ENCODE results near the gene TTC21A.
"Not testable (repeated sequence)": the region's sequence is repeated elsewhere in the genome, so short reads cannot be mapped to it uniquely, and the experiment has no call there.

Gene TTC21A

GRCh38 chr3:39168156-39168780 is 60.8 kb downstream of the TTC21A start:
- H3K4me3 ChIP-seq (ENCODE audit: control insufficient read depth, low read depth, low read length) = no peak overlapping the region
- no peak for DNase-seq (ENCODE audit: low read depth)
- TF ChIP-seq CTCF (IDR thresholded peaks at IDR 0.05; ENCODE audit: control insufficient read depth, insufficient read depth, low read depth, low read length, missing control alignments) = no peak

- no peak for TF ChIP-seq CTCF (IDR thresholded peaks at IDR 0.05; ENCODE audit: control insufficient read depth, insufficient read depth, low read depth, low read length, missing control alignments)
- no peak overlapping the region for H3K4me3 ChIP-seq (ENCODE audit: control insufficient read depth, low read depth, low read length)
- no peak for DNase-seq (ENCODE audit: low read depth)
These were observed 62.2 kb downstream of the TTC21A start for GRCh38 chr3:39169712-39170111.

GRCh38 chr3:39170461-39170860 is 63.0 kb downstream of the TTC21A start:
- TF ChIP-seq CTCF (IDR thresholded peaks at IDR 0.05; ENCODE audit: control insufficient read depth, insufficient read depth, low read depth, low read length, missing control alignments) = no peak
- no peak overlapping the region for H3K4me3 ChIP-seq (ENCODE audit: control insufficient read depth, low read depth, low read length)
- no peak for DNase-seq (ENCODE audit: low read depth)

GRCh38 chr3:39170877-39171276 is 63.4 kb downstream of the TTC21A start:
- H3K4me3 ChIP-seq (ENCODE audit: control insufficient read depth, low read depth, low read length); DNase-seq (ENCODE audit: low read depth): not testable (repeated sequence)

GRCh38 chr3:39171860-39172259 is 64.4 kb downstream of the TTC21A start:
- no peak for TF ChIP-seq CTCF (IDR thresholded peaks at IDR 0.05; ENCODE audit: control insufficient read depth, insufficient read depth, low read depth, low read length, missing control alignments)
- no peak for DNase-seq (ENCODE audit: low read depth)
- H3K4me3 ChIP-seq (ENCODE audit: control insufficient read depth, low read depth, low read length) = no peak overlapping the region

- TF ChIP-seq CTCF (IDR thresholded peaks at IDR 0.05; ENCODE audit: control insufficient read depth, insufficient read depth, low read depth, low read length, missing control alignments) = no peak
- H3K4me3 ChIP-seq (ENCODE audit: control insufficient read depth, low read depth, low read length) = no peak overlapping the region
- DNase-seq (ENCODE audit: low read depth) = no peak
These were observed 66.0 kb downstream of the TTC21A start for GRCh38 chr3:39173318-39174125.

GRCh38 chr3:39176025-39176714 is 68.7 kb downstream of the TTC21A start:
- TF ChIP-seq CTCF (IDR thresholded peaks at IDR 0.05; ENCODE audit: control insufficient read depth, insufficient read depth, low read depth, low read length, missing control alignments) = no peak
- DNase-seq (ENCODE audit: low read depth) = no peak
- no peak overlapping the region for H3K4me3 ChIP-seq (ENCODE audit: control insufficient read depth, low read depth, low read length)
